ENCODE results near the gene GIGYF2. TPM values are rescaled to one million over a fixed set of nuclear protein-coding genes. Genes with fewer than 3 reads are reported as not detected.
A peak's percentile ranks its signal among the peaks of the same experiment; 100 is the strongest.

Gene GIGYF2
- total RNA-seq, 1 donor from 2014 or later = 72.3 TPM

- no peak for DNase-seq (ENCODE audit: low spot score, unreplicated experiment)
These were observed 176.3 kb downstream of the GIGYF2 start for GRCh38 chr2:232873292-232873908.

GRCh38 chr2:232873909-232874641, 176.9 kb downstream of the GIGYF2 start:
- DNase-seq (ENCODE audit: low spot score, unreplicated experiment) = no peak
- Mint-ChIP-seq H3K9me3 (ENCODE audit: low read depth) (no peaks in the 10 kb centered on the region), H3K27me3 (peaks cover 15% of the 10 kb centered on the region), H3K27ac (no peak overlapping the region), H3K36me3 (ENCODE audit: insufficient read depth) (no peaks in the 10 kb centered on the region), H3K4me3 (ENCODE audit: low read depth) (peak overlapping the region; percentile 57), H3K4me1 (ENCODE audit: low read depth) (no peaks in the 10 kb centered on the region)
- TF ChIP-seq, protein P1, sequence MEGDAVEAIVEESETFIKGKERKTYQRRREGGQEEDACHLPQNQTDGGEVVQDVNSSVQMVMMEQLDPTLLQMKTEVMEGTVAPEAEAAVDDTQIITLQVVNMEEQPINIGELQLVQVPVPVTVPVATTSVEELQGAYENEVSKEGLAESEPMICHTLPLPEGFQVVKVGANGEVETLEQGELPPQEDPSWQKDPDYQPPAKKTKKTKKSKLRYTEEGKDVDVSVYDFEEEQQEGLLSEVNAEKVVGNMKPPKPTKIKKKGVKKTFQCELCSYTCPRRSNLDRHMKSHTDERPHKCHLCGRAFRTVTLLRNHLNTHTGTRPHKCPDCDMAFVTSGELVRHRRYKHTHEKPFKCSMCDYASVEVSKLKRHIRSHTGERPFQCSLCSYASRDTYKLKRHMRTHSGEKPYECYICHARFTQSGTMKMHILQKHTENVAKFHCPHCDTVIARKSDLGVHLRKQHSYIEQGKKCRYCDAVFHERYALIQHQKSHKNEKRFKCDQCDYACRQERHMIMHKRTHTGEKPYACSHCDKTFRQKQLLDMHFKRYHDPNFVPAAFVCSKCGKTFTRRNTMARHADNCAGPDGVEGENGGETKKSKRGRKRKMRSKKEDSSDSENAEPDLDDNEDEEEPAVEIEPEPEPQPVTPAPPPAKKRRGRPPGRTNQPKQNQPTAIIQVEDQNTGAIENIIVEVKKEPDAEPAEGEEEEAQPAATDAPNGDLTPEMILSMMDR (IDR thresholded peaks at IDR 0.05; ENCODE audit: unreplicated experiment) = no peak

More at GRCh38 chr2:232873292-232873908, 176.3 kb downstream of the GIGYF2 start:
- no peak overlapping the region for H3K27ac Mint-ChIP-seq
- H3K36me3 Mint-ChIP-seq (ENCODE audit: insufficient read depth) = no peaks in the 10 kb centered on the region
- no peak overlapping the region for H3K4me3 Mint-ChIP-seq (ENCODE audit: low read depth)
- peaks cover 15% of the 10 kb centered on the region for H3K27me3 Mint-ChIP-seq
- no peaks in the 10 kb centered on the region for H3K9me3 Mint-ChIP-seq (ENCODE audit: low read depth)
- H3K4me1 Mint-ChIP-seq (ENCODE audit: low read depth) = no peaks in the 10 kb centered on the region
- TF ChIP-seq, protein P1 (IDR thresholded peaks at IDR 0.05; ENCODE audit: unreplicated experiment) = no peak

GRCh38 chr2:232874677-232875223, 177.6 kb downstream of the GIGYF2 start:
- Mint-ChIP-seq H3K4me3 (ENCODE audit: low read depth) (peak overlapping the region; percentile 57), H3K36me3 (ENCODE audit: insufficient read depth) (no peaks in the 10 kb centered on the region), H3K27me3 (peaks cover 15% of the 10 kb centered on the region), H3K4me1 (ENCODE audit: low read depth) (no peaks in the 10 kb centered on the region), H3K27ac (no peak overlapping the region), H3K9me3 (ENCODE audit: low read depth) (no peaks in the 10 kb centered on the region)
- TF ChIP-seq, protein P1 (IDR thresholded peaks at IDR 0.05; ENCODE audit: unreplicated experiment) = no peak
- no peak for DNase-seq (ENCODE audit: low spot score, unreplicated experiment)

- Mint-ChIP-seq H3K27me3 (peaks cover 15% of the 10 kb centered on the region), H3K4me3 (ENCODE audit: low read depth) (peak overlapping the region; percentile 57), H3K36me3 (ENCODE audit: insufficient read depth) (no peaks in the 10 kb centered on the region), H3K27ac (no peak overlapping the region), H3K9me3 (ENCODE audit: low read depth) (no peaks in the 10 kb centered on the region), H3K4me1 (ENCODE audit: low read depth) (no peaks in the 10 kb centered on the region)
- no peak for DNase-seq (ENCODE audit: low spot score, unreplicated experiment)
- TF ChIP-seq, protein P1 (IDR thresholded peaks at IDR 0.05; ENCODE audit: unreplicated experiment) = no peak
These were observed 178.4 kb downstream of the GIGYF2 start for GRCh38 chr2:232875256-232876121.
